NCI-H446 (cell line): Measurements from ENCODE around the gene KRT73.

Experiments used
- DNase-seq, 2 experiments: peaks; one replicate each; lab custom pipeline; 2025; lab: John Stamatoyannopoulos, UW

Gene KRT73

GRCh38 chr12:52566847-52567291, 51.5 kb downstream of the KRT73 start:
- DNase-seq = no peak

GRCh38 chr12:52564582-52564981, 53.8 kb downstream of the KRT73 start:
- no peak for DNase-seq

- no peak for DNase-seq
These were observed 56.4 kb downstream of the KRT73 start for GRCh38 chr12:52561880-52562449.

- no peak for DNase-seq
These were observed 58.4 kb downstream of the KRT73 start for GRCh38 chr12:52559979-52560378.

GRCh38 chr12:52558781-52559445, 59.4 kb downstream of the KRT73 start:
- DNase-seq = no peak
